ENCODE results near the gene LSG1.
A peak's percentile ranks its signal among the peaks of the same experiment; 100 is the strongest.

LSG1 gene

DNA sequence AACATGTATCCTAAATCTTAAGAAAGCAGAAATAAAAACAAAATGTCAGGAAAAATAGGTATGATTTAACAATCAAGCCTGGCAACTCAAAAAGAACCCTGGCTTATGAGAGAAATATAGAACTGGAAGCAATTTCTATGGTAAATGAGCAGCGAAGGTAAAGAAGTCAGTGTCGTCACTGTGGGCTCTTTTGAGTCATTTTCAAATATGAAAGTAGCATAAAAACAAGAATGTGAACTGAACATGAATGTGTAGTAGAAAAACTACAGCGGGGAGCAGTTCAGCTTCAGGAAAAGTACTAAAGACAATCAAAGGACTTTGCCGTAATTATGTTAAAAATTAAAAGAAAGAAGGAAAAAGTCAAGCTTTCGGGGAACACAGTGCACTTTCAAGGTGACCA, 17.5 kb downstream of the LSG1 start:
- Histone ChIP-seq H3K36me3 (ENCODE audit: control insufficient read depth, insufficient read depth, low read length) (peaks cover 76% of the 10 kb centered on the region), H3K27ac (ENCODE audit: low read depth, low read length, severe bottlenecking) (no peak overlapping the region), H3K4me3 (ENCODE audit: extremely low read depth, insufficient read depth, low read length, poor library complexity, severe bottlenecking) (no peak overlapping the region), H3K4me1 (ENCODE audit: control insufficient read depth, insufficient read depth, low read length, poor library complexity, severe bottlenecking) (no peaks in the 10 kb centered on the region), H3K9me3 (ENCODE audit: control insufficient read depth, low read length) (no peaks in the 10 kb centered on the region)
- WGBS, 2 experiments (ENCODE audit: insufficient coverage in 2 of 2), result 82 to 88% methylated on average over 5 of the region's 5 CpGs

DNA sequence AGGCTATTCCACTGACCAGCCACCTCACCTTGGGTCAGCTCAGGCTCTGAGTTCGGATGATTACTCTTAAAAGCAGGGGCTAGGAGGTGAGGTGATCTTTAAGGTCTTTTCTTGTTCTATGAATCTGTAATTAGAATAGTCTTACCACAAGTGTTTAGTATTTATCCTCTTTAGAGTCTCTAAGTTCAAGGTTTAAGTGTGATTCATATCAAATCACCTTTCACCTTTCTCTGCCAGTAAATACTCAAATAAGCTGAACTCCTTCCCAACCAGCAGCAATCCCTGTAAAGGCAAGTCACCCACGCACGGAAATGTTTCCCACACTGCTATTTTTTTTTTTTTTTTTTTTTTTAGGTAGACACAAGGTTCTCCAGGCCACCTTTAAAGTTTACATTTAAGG, 24.2 kb downstream of the LSG1 start:
- H3K4me3 ChIP-seq (ENCODE audit: extremely low read depth, insufficient read depth, low read length, poor library complexity, severe bottlenecking), result no peak overlapping the region
- H3K27ac ChIP-seq (ENCODE audit: low read depth, low read length, severe bottlenecking), result no peak overlapping the region
- WGBS, 2 experiments (ENCODE audit: insufficient coverage in 2 of 2), result no CpG with 5 or more reads among the region's 3 CpGs
- H3K9me3 ChIP-seq (ENCODE audit: control insufficient read depth, low read length), result no peaks in the 10 kb centered on the region
- peaks cover 87% of the 10 kb centered on the region for H3K36me3 ChIP-seq (ENCODE audit: control insufficient read depth, insufficient read depth, low read length)
- H3K4me1 ChIP-seq (ENCODE audit: control insufficient read depth, insufficient read depth, low read length, poor library complexity, severe bottlenecking), result no peaks in the 10 kb centered on the region

DNA sequence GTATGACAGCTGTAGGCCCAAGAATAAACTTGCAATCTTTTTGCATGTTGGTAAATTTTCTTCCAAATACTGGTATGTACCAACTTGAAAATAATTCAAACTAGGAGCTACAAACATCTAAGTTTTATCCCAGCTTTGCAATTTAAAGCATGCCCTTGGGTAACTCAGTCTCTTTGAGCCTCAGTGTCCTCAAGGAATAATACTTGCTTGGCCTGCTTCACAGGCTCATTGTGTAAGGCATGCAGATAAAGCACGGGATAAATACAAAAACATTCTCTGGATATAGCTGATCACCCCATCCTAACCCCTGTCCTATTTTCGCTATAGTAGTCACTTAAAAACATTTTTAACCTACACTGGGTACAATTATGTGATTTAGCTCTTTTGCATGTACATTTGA, 29.2 kb downstream of the LSG1 start:
- H3K36me3 ChIP-seq (ENCODE audit: control insufficient read depth, insufficient read depth, low read length), result peaks cover 76% of the 10 kb centered on the region
- H3K4me1 ChIP-seq (ENCODE audit: control insufficient read depth, insufficient read depth, low read length, poor library complexity, severe bottlenecking), result peaks cover 20% of the 10 kb centered on the region
- 80% methylated on average over 1 of the region's 2 CpGs; no CpG with 5 or more reads in 1 of the 2 experiments for WGBS, 2 experiments (ENCODE audit: insufficient coverage in 2 of 2)
- no peak overlapping the region for H3K27ac ChIP-seq (ENCODE audit: low read depth, low read length, severe bottlenecking)
- H3K4me3 ChIP-seq (ENCODE audit: extremely low read depth, insufficient read depth, low read length, poor library complexity, severe bottlenecking), result no peak overlapping the region
- H3K9me3 ChIP-seq (ENCODE audit: control insufficient read depth, low read length), result no peaks in the 10 kb centered on the region

DNA sequence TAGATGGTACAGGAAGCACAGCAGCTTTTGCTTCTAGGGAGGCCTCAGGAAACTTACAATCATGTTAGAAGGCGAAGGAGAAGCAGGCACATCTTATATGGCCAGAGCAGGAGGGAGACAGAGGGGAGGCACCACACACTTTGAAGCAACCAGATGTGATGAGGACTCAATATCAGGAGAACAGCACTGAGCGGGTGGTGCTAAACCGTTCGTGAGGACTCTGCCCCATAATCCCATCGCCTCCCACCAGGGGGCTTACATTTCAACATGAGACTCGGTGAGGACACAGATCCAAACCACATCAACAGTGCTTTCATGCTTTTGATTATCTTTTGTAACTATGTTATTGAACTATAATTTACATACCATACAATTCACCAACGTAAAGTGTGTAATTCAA, 31.2 kb downstream of the LSG1 start:
- H3K9me3 ChIP-seq (ENCODE audit: control insufficient read depth, low read length), result no peaks in the 10 kb centered on the region
- H3K36me3 ChIP-seq (ENCODE audit: control insufficient read depth, insufficient read depth, low read length), result peaks cover 64% of the 10 kb centered on the region
- H3K4me3 ChIP-seq (ENCODE audit: extremely low read depth, insufficient read depth, low read length, poor library complexity, severe bottlenecking), result no peak overlapping the region
- H3K4me1 ChIP-seq (ENCODE audit: control insufficient read depth, insufficient read depth, low read length, poor library complexity, severe bottlenecking), result peaks cover 20% of the 10 kb centered on the region
- 100% methylated on average over 1 of the region's 7 CpGs for WGBS, 2 experiments (ENCODE audit: insufficient coverage in 2 of 2)
- H3K27ac ChIP-seq (ENCODE audit: low read depth, low read length, severe bottlenecking), result no peak overlapping the region

DNA sequence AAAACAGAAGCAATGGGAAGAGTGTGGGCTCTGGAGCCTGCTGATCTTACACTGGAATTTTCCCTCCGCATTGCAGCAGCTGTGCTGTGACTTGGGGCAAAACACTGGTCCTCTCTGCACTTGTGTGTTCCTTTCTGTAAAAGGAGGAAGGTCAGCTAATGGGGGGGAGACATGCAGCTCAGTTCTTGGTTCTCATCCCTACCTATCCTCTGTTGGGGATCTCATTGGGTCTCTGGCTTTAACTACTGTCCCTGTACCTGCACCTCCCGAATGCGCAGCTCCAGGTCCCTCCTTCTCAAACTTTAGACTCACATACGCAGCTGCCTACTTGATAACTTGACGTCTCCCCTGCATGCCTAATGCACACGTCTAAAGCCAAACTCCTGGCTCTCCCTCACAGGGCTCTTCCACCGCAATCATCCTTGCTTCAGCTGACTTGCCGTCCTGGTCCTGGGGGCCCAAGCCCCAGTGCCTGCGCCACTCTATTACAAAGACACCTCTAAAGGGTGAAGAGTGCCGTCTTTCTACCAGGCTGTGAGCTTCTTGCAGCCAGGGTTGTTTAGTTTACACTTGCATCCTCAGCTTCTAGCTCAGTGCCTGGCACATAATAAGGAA, 32.9 kb downstream of the LSG1 start:
- H3K4me3 ChIP-seq (ENCODE audit: extremely low read depth, insufficient read depth, low read length, poor library complexity, severe bottlenecking), result no peak overlapping the region
- H3K9me3 ChIP-seq (ENCODE audit: control insufficient read depth, low read length), result no peaks in the 10 kb centered on the region
- peaks cover 20% of the 10 kb centered on the region for H3K4me1 ChIP-seq (ENCODE audit: control insufficient read depth, insufficient read depth, low read length, poor library complexity, severe bottlenecking)
- no peak overlapping the region for H3K27ac ChIP-seq (ENCODE audit: low read depth, low read length, severe bottlenecking)
- peaks cover 50% of the 10 kb centered on the region for H3K36me3 ChIP-seq (ENCODE audit: control insufficient read depth, insufficient read depth, low read length)
- WGBS, 2 experiments (ENCODE audit: insufficient coverage in 2 of 2), result 92 to 99% methylated on average over 10 of the region's 10 CpGs

DNA sequence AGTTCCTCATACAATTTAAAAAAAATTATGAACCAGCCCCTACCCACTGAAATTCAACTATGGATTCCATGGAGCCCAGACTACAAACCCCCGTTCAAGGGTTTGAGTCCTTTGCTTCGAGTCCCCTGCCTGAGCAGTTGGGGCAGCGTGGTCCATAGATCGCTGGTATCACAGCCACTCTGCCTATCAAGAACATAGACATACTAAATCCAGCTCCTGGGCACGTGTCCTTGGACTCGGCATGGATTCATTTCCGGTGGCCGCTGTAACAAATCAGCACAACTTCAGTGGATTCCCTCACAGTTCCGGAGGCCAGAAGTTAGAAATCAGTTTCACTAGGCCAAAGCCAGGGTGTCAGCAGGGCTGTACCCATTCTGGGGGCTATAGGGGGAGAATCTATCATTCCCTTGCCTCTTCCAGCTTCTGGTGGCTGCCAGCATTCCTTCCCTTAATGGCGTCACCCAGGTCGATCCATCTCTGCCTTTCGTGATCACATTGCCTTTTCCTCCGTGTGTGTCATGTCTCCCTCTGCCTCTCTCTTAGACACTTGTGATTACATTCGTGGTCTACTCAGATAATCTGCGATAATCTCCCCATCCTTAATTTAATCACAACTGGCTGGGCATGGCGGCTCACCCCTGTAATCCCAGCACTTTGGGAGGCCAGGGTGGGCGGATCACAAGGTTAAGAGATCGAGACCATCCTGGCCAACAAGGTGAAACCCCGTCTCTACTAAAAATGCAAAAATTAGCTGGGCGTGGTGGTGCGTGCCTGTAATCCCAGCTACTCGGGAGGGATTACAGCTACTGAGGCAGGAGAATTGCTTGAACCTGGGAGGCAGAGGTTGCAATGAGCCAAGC, 34.2 kb downstream of the LSG1 start:
- Histone ChIP-seq H3K27ac (ENCODE audit: low read depth, low read length, severe bottlenecking) (no peak overlapping the region), H3K36me3 (ENCODE audit: control insufficient read depth, insufficient read depth, low read length) (peaks cover 37% of the 10 kb centered on the region), H3K9me3 (ENCODE audit: control insufficient read depth, low read length) (no peaks in the 10 kb centered on the region), H3K4me1 (ENCODE audit: control insufficient read depth, insufficient read depth, low read length, poor library complexity, severe bottlenecking) (peaks cover 20% of the 10 kb centered on the region), H3K4me3 (ENCODE audit: extremely low read depth, insufficient read depth, low read length, poor library complexity, severe bottlenecking) (no peak overlapping the region)
- 92% methylated on average over 22 of the region's 22 CpGs for WGBS, 2 experiments (ENCODE audit: insufficient coverage in 2 of 2)

DNA sequence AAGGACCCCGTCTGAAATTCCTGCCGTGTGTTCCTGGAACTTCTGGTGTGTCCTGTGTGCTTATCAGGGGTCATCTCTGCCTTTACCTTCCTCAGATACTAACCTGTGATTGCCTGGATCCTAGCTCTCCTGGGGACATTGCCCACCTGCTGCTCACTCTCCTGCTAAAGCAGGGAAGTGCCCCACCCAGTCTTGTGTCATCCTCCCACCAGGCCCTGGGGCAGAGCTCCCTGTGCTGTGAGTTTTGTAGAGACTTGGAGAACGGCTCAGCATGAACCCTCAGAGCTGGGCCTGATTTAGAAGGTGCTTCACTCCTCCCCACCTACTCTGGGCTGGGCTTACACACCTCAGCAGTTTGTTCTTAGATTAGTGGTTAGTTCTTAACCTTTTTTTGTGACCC, 34.9 kb downstream of the LSG1 start:
- Histone ChIP-seq H3K36me3 (ENCODE audit: control insufficient read depth, insufficient read depth, low read length) (peaks cover 31% of the 10 kb centered on the region), H3K4me3 (ENCODE audit: extremely low read depth, insufficient read depth, low read length, poor library complexity, severe bottlenecking) (no peak overlapping the region), H3K4me1 (ENCODE audit: control insufficient read depth, insufficient read depth, low read length, poor library complexity, severe bottlenecking) (peaks cover 20% of the 10 kb centered on the region), H3K9me3 (ENCODE audit: control insufficient read depth, low read length) (peaks cover under 1% of the 10 kb centered on the region), H3K27ac (ENCODE audit: low read depth, low read length, severe bottlenecking) (no peak overlapping the region)
- 84 to 100% methylated on average over 1 to 3 of the region's 3 CpGs for WGBS, 2 experiments (ENCODE audit: insufficient coverage in 2 of 2)

DNA sequence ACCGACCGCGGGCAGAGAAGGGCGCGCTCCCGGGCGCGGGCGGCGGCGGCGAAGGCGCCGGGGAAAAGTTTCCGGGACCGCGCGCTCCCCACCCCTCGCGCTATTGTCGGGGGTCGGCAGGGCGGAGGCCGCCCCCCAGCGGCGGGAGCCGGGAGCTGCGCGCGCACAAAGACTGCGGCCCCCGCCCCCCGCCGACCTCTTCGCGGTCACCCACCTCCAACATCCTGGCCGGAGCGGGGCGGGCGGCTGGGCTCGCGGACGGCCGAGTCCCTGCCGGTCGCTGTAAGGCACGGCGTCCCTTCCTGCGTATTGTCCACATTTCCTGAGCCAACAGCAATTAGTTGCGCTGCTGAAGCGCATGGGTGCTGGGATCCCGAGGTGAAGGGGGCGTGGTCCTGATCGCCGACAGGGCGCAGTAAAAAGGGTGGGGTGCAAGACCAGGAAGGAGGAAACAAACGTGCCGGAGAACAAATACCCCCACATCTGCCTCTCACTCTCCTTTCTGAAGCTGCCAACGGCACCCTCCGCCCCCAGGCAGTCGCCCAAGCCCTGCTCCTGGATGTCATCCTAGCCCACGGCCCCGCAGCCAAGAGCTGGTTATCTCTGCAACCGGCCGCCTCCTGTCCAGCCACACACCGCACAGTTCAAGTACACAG, 38.5 kb downstream of the LSG1 start, which contains the start of gene TMEM44:
TMEM44 (minus strand) TSS at position 71 of the 656 bp plus-strand sequence. CDS start 204 bp downstream, outside the sequence.
- H3K4me3 ChIP-seq (ENCODE audit: extremely low read depth, insufficient read depth, low read length, poor library complexity, severe bottlenecking), result peak within 1 kb of the TSS; percentile 64
- H3K27ac ChIP-seq (ENCODE audit: low read depth, low read length, severe bottlenecking), result peak within 1 kb of the TSS; percentile 80
- no peaks in the 10 kb centered on the region for H3K4me1 ChIP-seq (ENCODE audit: control insufficient read depth, insufficient read depth, low read length, poor library complexity, severe bottlenecking)
- H3K9me3 ChIP-seq (ENCODE audit: control insufficient read depth, low read length), result peaks cover 22% of the 10 kb centered on the region
- WGBS, 2 experiments (ENCODE audit: insufficient coverage in 2 of 2), result 0 to 1% methylated on average over 21 to 34 of the region's 66 CpGs
- peaks cover 29% of the 10 kb centered on the region for H3K36me3 ChIP-seq (ENCODE audit: control insufficient read depth, insufficient read depth, low read length)

DNA sequence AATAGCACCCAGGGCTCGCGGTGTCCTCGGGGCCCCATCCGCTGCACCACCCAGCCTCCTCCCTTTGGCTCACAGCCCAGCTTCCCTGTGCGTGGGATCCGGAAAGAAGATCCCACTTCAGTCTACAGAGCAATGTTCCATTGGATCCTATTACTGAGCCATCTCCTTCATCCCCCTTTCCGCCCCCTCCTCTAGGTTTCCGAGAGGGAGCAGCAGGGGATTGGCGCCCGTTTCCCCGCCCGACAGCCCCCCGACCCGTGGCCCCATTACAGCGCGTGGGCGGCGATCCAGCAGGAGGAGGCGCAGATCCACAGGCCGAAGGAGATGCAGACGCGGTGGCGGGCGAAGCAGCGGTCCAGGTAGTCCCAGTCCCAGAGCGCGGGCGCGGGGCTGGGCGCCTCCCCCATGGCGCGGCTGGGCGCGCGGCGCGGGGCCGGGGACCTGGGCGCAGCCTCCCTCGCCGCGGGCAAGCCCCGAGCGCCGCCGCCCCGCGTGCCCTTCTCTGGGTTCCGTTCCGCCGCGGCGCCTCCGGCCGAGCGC, 39.1 kb downstream of the LSG1 start:
- peak overlapping the region; percentile 64 for H3K4me3 ChIP-seq (ENCODE audit: extremely low read depth, insufficient read depth, low read length, poor library complexity, severe bottlenecking)
- 2 to 5% methylated on average over 47 to 54 of the region's 56 CpGs for WGBS, 2 experiments (ENCODE audit: insufficient coverage in 2 of 2)
- H3K36me3 ChIP-seq (ENCODE audit: control insufficient read depth, insufficient read depth, low read length), result peaks cover 35% of the 10 kb centered on the region
- peaks cover 22% of the 10 kb centered on the region for H3K9me3 ChIP-seq (ENCODE audit: control insufficient read depth, low read length)
- H3K27ac ChIP-seq (ENCODE audit: low read depth, low read length, severe bottlenecking), result peak overlapping the region; percentile 80
- no peaks in the 10 kb centered on the region for H3K4me1 ChIP-seq (ENCODE audit: control insufficient read depth, insufficient read depth, low read length, poor library complexity, severe bottlenecking)

DNA sequence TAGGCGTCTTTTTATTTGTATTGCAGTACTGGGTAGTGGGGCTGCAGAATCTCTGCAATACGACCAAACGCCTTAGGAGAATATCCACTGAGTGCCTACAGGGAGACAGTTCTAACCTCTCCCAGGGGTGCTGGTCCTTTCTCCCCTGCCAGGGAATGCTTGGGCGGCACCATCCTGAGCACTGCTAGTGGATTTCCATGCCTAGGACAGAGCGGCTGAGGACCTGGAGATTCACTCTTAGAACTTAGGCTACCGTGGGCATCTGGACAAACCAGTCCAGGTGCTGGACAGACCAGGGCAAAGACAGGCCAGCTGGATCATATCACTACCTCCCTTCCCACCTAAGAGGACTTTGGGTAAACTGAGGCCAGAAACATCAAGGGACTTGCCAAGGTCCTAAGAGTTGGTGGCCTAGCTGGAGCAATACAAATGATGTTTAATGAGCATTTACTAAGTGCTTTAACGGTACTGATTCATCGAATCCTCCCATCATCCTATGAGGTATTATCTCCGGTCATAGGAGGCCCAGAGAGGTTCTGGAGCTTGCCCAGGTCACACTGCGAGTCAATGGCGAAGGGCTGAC, 39.7 kb downstream of the LSG1 start:
- no peak overlapping the region for H3K27ac ChIP-seq (ENCODE audit: low read depth, low read length, severe bottlenecking)
- WGBS, 2 experiments (ENCODE audit: insufficient coverage in 2 of 2), result 86 to 88% methylated on average over 8 to 10 of the region's 11 CpGs
- H3K36me3 ChIP-seq (ENCODE audit: control insufficient read depth, insufficient read depth, low read length), result peaks cover 39% of the 10 kb centered on the region
- H3K9me3 ChIP-seq (ENCODE audit: control insufficient read depth, low read length), result peaks cover 22% of the 10 kb centered on the region
- H3K4me1 ChIP-seq (ENCODE audit: control insufficient read depth, insufficient read depth, low read length, poor library complexity, severe bottlenecking), result no peaks in the 10 kb centered on the region
- H3K4me3 ChIP-seq (ENCODE audit: extremely low read depth, insufficient read depth, low read length, poor library complexity, severe bottlenecking), result peak overlapping the region; percentile 64

Data from mesodermal cell (in vitro differentiated cells).